Glutamatergic neuron (in vitro differentiated cells): ENCODE data around the gene SYNE1. TPM values are rescaled to one million over a fixed set of nuclear protein-coding genes. Genes with fewer than 3 reads are reported as not detected.
"Not testable (repeated sequence)": the region's sequence is repeated elsewhere in the genome, so short reads cannot be mapped to it uniquely, and the experiment has no call there.

Source experiments
- DNase-seq: peaks from one replicate; pipeline ENCODE4 v3.0.0; 2022
- H3K27ac Mint-ChIP-seq: one replicate; pipeline ENCODE4 v1.8.0; 2020; ENCODE audit warnings: mild to moderate bottlenecking, mixed read lengths, inconsistent platforms; ENCODE audit not compliant: unreplicated experiment
- H3K27me3 Mint-ChIP-seq: one replicate; pipeline ENCODE4 v1.8.0; 2020; ENCODE audit warnings: mild to moderate bottlenecking, moderate library complexity, mixed read lengths, inconsistent platforms; ENCODE audit not compliant: unreplicated experiment
- H3K36me3 Mint-ChIP-seq: one replicate; pipeline ENCODE4 v1.8.0; 2020; ENCODE audit warnings: mild to moderate bottlenecking, mixed read lengths, inconsistent platforms; ENCODE audit not compliant: unreplicated experiment
- H3K4me1 Mint-ChIP-seq: one replicate; pipeline ENCODE4 v1.8.0; 2020; ENCODE audit warnings: mild to moderate bottlenecking, low read depth, mixed read lengths, inconsistent platforms; ENCODE audit not compliant: unreplicated experiment
- H3K4me3 Mint-ChIP-seq: one replicate; pipeline ENCODE4 v1.8.0; 2020; ENCODE audit warnings: mild to moderate bottlenecking, mixed read lengths, inconsistent platforms; ENCODE audit not compliant: unreplicated experiment
- H3K9me3 Mint-ChIP-seq: one replicate; pipeline ENCODE4 v1.8.0; 2020; ENCODE audit warnings: mild to moderate bottlenecking, moderate library complexity, mixed read lengths, inconsistent platforms; ENCODE audit not compliant: unreplicated experiment
- CTCF ChIP-seq: fragments of 200-600 bp; sonication (generic); IDR thresholded peaks from one replicate; pipeline ENCODE4 v1.5.0; 2021; ENCODE audit not compliant: partially characterized antibody, unreplicated experiment
- total RNA-seq: library from RNA; stranded (reverse); fragmentation: NEBNext Ultra II Directional; extraction: Animal tissue kit (Norgen Biotek cat#: 25700); gene quantifications from one replicate; pipeline ENCODE4 v1.2.1, GENCODE V29; 2021; ENCODE audit not compliant: unreplicated experiment

The SYNE1 gene
- total RNA-seq, 1 donor from 2014 or later = 23.4 TPM

- Mint-ChIP-seq H3K27ac (no peak overlapping the region), H3K9me3 (no peaks in the 10 kb centered on the region), H3K36me3 (no peaks in the 10 kb centered on the region), H3K27me3 (peaks cover 2% of the 10 kb centered on the region), H3K4me1 (peaks cover 12% of the 10 kb centered on the region), H3K4me3 (no peak overlapping the region)
- TF ChIP-seq CTCF = no peak
- DNase-seq = no peak
These were observed 6.3 kb downstream of the SYNE1 start for GRCh38 chr6:152630832-152631231.

- no peak for TF ChIP-seq CTCF
- H3K4me3 Mint-ChIP-seq = no peak overlapping the region
- no peaks in the 10 kb centered on the region for H3K4me1 Mint-ChIP-seq
- no peaks in the 10 kb centered on the region for H3K36me3 Mint-ChIP-seq
- DNase-seq = no peak
- H3K27ac Mint-ChIP-seq = no peak overlapping the region
- H3K9me3 Mint-ChIP-seq = no peaks in the 10 kb centered on the region
- H3K27me3 Mint-ChIP-seq = no peaks in the 10 kb centered on the region
These were observed 11.9 kb downstream of the SYNE1 start for GRCh38 chr6:152625213-152625612.

- not testable (repeated sequence) for H3K27me3 Mint-ChIP-seq, H3K4me3 Mint-ChIP-seq, H3K27ac Mint-ChIP-seq, H3K36me3 Mint-ChIP-seq, H3K4me1 Mint-ChIP-seq, H3K9me3 Mint-ChIP-seq, DNase-seq
These were observed 22.4 kb downstream of the SYNE1 start for GRCh38 chr6:152614776-152615175.

DNA sequence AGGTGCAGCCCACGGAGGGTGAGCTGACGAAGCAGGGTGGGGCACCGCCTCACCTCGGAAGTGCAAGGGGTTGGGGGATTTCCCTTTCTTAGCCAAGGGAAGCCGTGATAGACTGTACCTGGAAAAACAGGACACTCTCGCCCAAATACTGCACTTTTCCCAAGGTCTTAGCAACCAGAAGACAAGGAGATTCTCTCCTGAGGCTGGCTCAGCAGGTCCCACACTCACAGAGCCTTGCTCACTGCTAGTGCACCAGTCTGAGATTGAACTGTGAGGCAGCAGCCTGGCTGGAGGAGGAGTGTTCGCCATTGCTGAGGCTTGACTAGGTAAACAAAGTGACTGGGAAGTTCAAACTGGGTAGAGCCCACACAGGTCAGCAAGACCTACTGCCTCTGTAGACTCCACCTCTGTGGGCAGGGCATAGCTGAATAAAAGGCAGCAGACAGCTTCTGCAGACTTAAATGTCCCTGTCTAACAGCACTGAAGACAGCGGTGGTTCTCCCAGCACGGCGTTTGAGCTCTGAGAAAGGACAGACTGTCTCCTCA, 28.0 kb downstream of the SYNE1 start:
- no peak overlapping the region for H3K27ac Mint-ChIP-seq
- H3K4me1 Mint-ChIP-seq = no peaks in the 10 kb centered on the region
- H3K9me3 Mint-ChIP-seq = peaks cover 4% of the 10 kb centered on the region
- peaks cover 3% of the 10 kb centered on the region for H3K27me3 Mint-ChIP-seq
- H3K4me3 Mint-ChIP-seq = no peak overlapping the region
- no peak for DNase-seq
- TF ChIP-seq CTCF = no peak
- no peaks in the 10 kb centered on the region for H3K36me3 Mint-ChIP-seq

DNA sequence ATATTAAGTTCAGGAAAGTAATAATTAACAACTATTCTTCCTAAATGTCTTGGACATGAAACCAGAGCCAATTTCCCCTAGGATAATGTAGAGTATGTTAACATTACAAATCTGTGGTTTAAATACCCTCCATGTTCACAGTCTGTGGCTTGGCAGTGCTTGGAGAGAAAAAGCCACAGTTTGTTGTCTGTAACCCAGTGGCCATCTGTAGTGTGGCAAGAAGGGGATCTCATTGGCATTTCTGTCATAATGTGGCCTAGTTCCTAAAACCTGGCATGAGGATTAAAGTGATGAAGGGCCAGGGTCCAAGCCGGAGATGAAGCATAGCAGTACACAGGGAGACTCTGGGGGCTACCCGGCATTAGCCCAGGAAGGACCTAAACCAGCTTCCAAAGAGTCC, 31.2 kb downstream of the SYNE1 start:
- peaks cover under 1% of the 10 kb centered on the region for H3K27me3 Mint-ChIP-seq
- DNase-seq = no peak
- TF ChIP-seq CTCF = no peak
- no peak overlapping the region for H3K27ac Mint-ChIP-seq
- H3K9me3 Mint-ChIP-seq = peaks cover 3% of the 10 kb centered on the region
- no peak overlapping the region for H3K4me3 Mint-ChIP-seq
- no peaks in the 10 kb centered on the region for H3K4me1 Mint-ChIP-seq
- no peaks in the 10 kb centered on the region for H3K36me3 Mint-ChIP-seq

DNA sequence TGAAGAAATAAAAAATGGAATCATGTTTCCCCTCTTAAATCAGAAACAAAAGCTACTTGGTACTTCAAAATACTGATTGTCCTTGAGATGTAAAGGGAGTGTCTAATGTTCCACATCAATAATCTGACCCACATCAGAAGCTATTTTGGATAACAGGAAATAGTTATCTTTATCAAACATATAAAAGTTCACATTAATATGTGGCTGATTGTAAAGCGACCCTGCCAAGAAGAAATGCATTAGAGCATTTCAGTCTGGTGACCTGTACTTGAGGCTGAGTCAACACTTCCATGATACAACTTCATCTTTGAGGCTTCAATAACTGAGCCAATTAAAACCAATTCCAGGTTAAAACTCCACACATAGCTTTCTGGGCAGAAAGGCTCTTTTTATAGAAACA, 31.8 kb downstream of the SYNE1 start:
- TF ChIP-seq CTCF = no peak
- Mint-ChIP-seq H3K4me3 (no peak overlapping the region), H3K36me3 (no peaks in the 10 kb centered on the region), H3K27me3 (no peaks in the 10 kb centered on the region), H3K27ac (no peak overlapping the region), H3K4me1 (no peaks in the 10 kb centered on the region), H3K9me3 (peaks cover 2% of the 10 kb centered on the region)
- no peak for DNase-seq
